HEK293 (cell line): ENCODE measurements around the gene LETM1.

ENCODE experiments used
- YY1 ChIP-seq: fragments of 450-650 bp; formaldehyde crosslinking; IDR thresholded peaks from 2 replicates; pipeline ENCODE4 v1.5.1; 2018; ENCODE audit warnings: missing biosample characterization, missing genetic modification characterization
- ZFP37 ChIP-seq: fragments of 450-650 bp; formaldehyde crosslinking; IDR thresholded peaks from 2 replicates; pipeline ENCODE4 v1.5.1; 2016; ENCODE audit warnings: missing biosample characterization, missing genetic modification characterization
- ZNF335 ChIP-seq: fragments of 450-650 bp; formaldehyde crosslinking; conservative IDR thresholded peaks from 2 replicates; pipeline ENCODE4 v1.5.1; 2016; ENCODE audit warnings: missing biosample characterization, missing genetic modification characterization
- ZNF660 ChIP-seq: fragments of 450-650 bp; IDR thresholded peaks from 2 replicates; pipeline ENCODE4 v1.5.1; 2018; ENCODE audit warnings: missing biosample characterization, mild to moderate bottlenecking, missing genetic modification characterization
- ZNF76 ChIP-seq: fragments of 450-650 bp; formaldehyde crosslinking; IDR thresholded peaks from 2 replicates; pipeline ENCODE4; 2016; ENCODE audit warnings: low read depth, missing biosample characterization, missing genetic modification characterization, borderline replicate concordance
- TF ChIP-seq, protein P1 (sequence below): fragments of 450-650 bp; formaldehyde crosslinking; IDR thresholded peaks from 2 replicates; pipeline ENCODE4 v1.5.1; 2016; ENCODE audit warnings: missing biosample characterization, missing genetic modification characterization
- TF ChIP-seq, protein P2 (sequence below): fragments of 450-650 bp; formaldehyde crosslinking; IDR thresholded peaks from 2 replicates; pipeline ENCODE4 v1.5.1; 2016; ENCODE audit warnings: missing biosample characterization, missing genetic modification characterization
- TF ChIP-seq, protein P3 (sequence below): fragments of 450-650 bp; formaldehyde crosslinking; IDR thresholded peaks from 2 replicates; pipeline ENCODE4 v1.5.1; 2016; ENCODE audit warnings: missing biosample characterization, missing genetic modification characterization, low read depth

DNA sequence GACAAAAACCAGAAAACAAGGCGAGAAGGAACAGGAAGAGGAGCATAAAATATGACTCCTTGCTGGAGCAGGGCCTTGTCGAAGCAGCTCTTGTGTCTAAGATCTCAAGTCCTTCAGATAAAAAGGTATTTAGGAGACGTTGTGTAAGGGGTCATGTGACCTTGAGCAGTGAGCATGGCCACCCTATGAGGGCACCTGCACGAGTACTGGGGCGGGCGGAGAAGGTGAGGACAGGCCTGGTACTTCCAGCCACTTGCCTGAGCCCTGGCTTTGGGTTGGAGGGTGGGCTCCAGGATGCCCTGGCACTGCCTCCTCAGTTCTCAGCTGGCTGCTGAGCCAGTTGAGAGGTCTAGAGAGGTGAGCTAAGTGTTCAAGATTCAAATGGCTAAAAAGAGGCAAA is 45.2 kb upstream of the LETM1 start:
- TF ChIP-seq, protein P1, sequence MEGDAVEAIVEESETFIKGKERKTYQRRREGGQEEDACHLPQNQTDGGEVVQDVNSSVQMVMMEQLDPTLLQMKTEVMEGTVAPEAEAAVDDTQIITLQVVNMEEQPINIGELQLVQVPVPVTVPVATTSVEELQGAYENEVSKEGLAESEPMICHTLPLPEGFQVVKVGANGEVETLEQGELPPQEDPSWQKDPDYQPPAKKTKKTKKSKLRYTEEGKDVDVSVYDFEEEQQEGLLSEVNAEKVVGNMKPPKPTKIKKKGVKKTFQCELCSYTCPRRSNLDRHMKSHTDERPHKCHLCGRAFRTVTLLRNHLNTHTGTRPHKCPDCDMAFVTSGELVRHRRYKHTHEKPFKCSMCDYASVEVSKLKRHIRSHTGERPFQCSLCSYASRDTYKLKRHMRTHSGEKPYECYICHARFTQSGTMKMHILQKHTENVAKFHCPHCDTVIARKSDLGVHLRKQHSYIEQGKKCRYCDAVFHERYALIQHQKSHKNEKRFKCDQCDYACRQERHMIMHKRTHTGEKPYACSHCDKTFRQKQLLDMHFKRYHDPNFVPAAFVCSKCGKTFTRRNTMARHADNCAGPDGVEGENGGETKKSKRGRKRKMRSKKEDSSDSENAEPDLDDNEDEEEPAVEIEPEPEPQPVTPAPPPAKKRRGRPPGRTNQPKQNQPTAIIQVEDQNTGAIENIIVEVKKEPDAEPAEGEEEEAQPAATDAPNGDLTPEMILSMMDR (tag by site-specific recombination) = no peak
- no peak for TF ChIP-seq YY1
- no peak for TF ChIP-seq ZNF76 (tag by site-specific recombination)
- TF ChIP-seq ZNF660 (tag by site-specific recombination) = no peak
- no peak for TF ChIP-seq ZNF335 (tag by site-specific recombination)
- no peak for TF ChIP-seq ZFP37 (tag by site-specific recombination)
- TF ChIP-seq, protein P2, sequence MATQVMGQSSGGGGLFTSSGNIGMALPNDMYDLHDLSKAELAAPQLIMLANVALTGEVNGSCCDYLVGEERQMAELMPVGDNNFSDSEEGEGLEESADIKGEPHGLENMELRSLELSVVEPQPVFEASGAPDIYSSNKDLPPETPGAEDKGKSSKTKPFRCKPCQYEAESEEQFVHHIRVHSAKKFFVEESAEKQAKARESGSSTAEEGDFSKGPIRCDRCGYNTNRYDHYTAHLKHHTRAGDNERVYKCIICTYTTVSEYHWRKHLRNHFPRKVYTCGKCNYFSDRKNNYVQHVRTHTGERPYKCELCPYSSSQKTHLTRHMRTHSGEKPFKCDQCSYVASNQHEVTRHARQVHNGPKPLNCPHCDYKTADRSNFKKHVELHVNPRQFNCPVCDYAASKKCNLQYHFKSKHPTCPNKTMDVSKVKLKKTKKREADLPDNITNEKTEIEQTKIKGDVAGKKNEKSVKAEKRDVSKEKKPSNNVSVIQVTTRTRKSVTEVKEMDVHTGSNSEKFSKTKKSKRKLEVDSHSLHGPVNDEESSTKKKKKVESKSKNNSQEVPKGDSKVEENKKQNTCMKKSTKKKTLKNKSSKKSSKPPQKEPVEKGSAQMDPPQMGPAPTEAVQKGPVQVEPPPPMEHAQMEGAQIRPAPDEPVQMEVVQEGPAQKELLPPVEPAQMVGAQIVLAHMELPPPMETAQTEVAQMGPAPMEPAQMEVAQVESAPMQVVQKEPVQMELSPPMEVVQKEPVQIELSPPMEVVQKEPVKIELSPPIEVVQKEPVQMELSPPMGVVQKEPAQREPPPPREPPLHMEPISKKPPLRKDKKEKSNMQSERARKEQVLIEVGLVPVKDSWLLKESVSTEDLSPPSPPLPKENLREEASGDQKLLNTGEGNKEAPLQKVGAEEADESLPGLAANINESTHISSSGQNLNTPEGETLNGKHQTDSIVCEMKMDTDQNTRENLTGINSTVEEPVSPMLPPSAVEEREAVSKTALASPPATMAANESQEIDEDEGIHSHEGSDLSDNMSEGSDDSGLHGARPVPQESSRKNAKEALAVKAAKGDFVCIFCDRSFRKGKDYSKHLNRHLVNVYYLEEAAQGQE (tag by site-specific recombination) = no peak
- TF ChIP-seq, protein P3, sequence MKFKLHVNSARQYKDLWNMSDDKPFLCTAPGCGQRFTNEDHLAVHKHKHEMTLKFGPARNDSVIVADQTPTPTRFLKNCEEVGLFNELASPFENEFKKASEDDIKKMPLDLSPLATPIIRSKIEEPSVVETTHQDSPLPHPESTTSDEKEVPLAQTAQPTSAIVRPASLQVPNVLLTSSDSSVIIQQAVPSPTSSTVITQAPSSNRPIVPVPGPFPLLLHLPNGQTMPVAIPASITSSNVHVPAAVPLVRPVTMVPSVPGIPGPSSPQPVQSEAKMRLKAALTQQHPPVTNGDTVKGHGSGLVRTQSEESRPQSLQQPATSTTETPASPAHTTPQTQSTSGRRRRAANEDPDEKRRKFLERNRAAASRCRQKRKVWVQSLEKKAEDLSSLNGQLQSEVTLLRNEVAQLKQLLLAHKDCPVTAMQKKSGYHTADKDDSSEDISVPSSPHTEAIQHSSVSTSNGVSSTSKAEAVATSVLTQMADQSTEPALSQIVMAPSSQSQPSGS (tag by site-specific recombination) = no peak
